Measurements from ENCODE around the gene PARP12.

DNA sequence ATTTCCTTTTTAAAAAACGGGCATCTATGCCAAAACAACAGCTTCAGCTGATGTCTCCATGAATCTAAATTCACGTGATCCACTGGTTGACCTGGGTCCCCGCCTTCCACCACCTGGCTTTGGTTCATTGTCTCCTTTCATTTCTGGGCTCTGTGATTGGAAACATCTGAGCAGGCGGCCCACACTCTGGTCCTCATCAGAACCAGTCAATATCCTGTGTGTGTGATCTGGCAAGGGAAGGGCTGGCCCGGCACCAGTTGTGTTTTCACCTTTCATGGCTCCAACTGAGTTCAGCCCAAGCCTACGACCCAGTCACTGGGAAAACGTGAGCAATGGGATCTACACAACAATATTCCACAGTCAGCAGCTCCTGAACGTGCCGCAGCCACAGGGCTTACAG is 46.2 kb downstream of the PARP12 start:
- TF ChIP-seq TBL1XR1 (IDR thresholded peaks at IDR 0.05; ENCODE audit: low read depth, low read length) = no peak
- no peak for TF ChIP-seq SMC3 (IDR thresholded peaks at IDR 0.05; ENCODE audit: borderline replicate concordance, low read length)
- no peak for TF ChIP-seq ASH2L (IDR thresholded peaks at IDR 0.05; ENCODE audit: borderline replicate concordance, low read depth)
- TF ChIP-seq SP1 (IDR thresholded peaks at IDR 0.05; ENCODE audit: low read depth, low read length) = no peak
- TF ChIP-seq, protein P1, sequence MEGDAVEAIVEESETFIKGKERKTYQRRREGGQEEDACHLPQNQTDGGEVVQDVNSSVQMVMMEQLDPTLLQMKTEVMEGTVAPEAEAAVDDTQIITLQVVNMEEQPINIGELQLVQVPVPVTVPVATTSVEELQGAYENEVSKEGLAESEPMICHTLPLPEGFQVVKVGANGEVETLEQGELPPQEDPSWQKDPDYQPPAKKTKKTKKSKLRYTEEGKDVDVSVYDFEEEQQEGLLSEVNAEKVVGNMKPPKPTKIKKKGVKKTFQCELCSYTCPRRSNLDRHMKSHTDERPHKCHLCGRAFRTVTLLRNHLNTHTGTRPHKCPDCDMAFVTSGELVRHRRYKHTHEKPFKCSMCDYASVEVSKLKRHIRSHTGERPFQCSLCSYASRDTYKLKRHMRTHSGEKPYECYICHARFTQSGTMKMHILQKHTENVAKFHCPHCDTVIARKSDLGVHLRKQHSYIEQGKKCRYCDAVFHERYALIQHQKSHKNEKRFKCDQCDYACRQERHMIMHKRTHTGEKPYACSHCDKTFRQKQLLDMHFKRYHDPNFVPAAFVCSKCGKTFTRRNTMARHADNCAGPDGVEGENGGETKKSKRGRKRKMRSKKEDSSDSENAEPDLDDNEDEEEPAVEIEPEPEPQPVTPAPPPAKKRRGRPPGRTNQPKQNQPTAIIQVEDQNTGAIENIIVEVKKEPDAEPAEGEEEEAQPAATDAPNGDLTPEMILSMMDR (IDR thresholded peaks at IDR 0.05 in 2 of 3, conservative IDR thresholded peaks at IDR 0.05 in 1 of 3; ENCODE audit: control insufficient read depth in 2 of 3, extremely low read depth in 1 of 3, insufficient read depth in 1 of 3, low read depth in 3 of 3, low read length in 3 of 3) = no peak
- TF ChIP-seq RFX5 (IDR thresholded peaks at IDR 0.05; ENCODE audit: low read depth, low read length) = no peak
- TF ChIP-seq, protein P2, sequence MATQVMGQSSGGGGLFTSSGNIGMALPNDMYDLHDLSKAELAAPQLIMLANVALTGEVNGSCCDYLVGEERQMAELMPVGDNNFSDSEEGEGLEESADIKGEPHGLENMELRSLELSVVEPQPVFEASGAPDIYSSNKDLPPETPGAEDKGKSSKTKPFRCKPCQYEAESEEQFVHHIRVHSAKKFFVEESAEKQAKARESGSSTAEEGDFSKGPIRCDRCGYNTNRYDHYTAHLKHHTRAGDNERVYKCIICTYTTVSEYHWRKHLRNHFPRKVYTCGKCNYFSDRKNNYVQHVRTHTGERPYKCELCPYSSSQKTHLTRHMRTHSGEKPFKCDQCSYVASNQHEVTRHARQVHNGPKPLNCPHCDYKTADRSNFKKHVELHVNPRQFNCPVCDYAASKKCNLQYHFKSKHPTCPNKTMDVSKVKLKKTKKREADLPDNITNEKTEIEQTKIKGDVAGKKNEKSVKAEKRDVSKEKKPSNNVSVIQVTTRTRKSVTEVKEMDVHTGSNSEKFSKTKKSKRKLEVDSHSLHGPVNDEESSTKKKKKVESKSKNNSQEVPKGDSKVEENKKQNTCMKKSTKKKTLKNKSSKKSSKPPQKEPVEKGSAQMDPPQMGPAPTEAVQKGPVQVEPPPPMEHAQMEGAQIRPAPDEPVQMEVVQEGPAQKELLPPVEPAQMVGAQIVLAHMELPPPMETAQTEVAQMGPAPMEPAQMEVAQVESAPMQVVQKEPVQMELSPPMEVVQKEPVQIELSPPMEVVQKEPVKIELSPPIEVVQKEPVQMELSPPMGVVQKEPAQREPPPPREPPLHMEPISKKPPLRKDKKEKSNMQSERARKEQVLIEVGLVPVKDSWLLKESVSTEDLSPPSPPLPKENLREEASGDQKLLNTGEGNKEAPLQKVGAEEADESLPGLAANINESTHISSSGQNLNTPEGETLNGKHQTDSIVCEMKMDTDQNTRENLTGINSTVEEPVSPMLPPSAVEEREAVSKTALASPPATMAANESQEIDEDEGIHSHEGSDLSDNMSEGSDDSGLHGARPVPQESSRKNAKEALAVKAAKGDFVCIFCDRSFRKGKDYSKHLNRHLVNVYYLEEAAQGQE (IDR thresholded peaks at IDR 0.05; ENCODE audit: low read depth, low read length) = no peak
- no peak for TF ChIP-seq EZH2 (IDR thresholded peaks at IDR 0.05; ENCODE audit: borderline replicate concordance, control insufficient read depth, low read depth, low read length)
- no peak for TF ChIP-seq MYC (IDR thresholded peaks at IDR 0.05; ENCODE audit: insufficient read depth, insufficient read length, insufficient replicate concordance, low read length, severe bottlenecking)
- no peak for TF ChIP-seq SRF (IDR thresholded peaks at IDR 0.05; ENCODE audit: low read depth in 2 of 2, low read length in 2 of 2)
- no peak for TF ChIP-seq MXI1 (IDR thresholded peaks at IDR 0.05; ENCODE audit: low read depth, low read length)
- TF ChIP-seq ZNF274 (IDR thresholded peaks at IDR 0.05; ENCODE audit: insufficient read depth, insufficient read length) = no peak
- TF ChIP-seq NFIC (IDR thresholded peaks at IDR 0.05; ENCODE audit: low read depth, low read length) = no peak
